DND-41 (cell line): ENCODE results near the gene KRT9.

Source experiments
- ATAC-seq: fragments of 200-7000 bp; cut with Tn5 transposase; 3 replicates; pipeline ENCODE4 v1.9.1; 2021; ENCODE audit warnings: low read depth; ENCODE audit not compliant: insufficient read depth
- DNase-seq: peaks from one replicate; pipeline ENCODE4 v3.0.0-alpha.2; 2020
- H2AFZ ChIP-seq: 2 replicates; pipeline ENCODE4 v1.6.0; 2012; ENCODE audit warnings: low read depth, low read length
- H3K27ac ChIP-seq: 2 replicates; pipeline ENCODE4 v1.5.1; 2012; ENCODE audit warnings: low read length, inconsistent platforms
- H3K27me3 ChIP-seq: fragments of 200-600 bp; sonication (generic); 2 replicates; pipeline ENCODE4 v1.6.0; 2012; ENCODE audit warnings: low read length, mild to moderate bottlenecking, inconsistent platforms; ENCODE audit not compliant: insufficient read depth, poor library complexity
- H3K36me3 ChIP-seq: 2 replicates; pipeline ENCODE4 v1.5.1; 2012; ENCODE audit warnings: low read length, inconsistent platforms; ENCODE audit not compliant: insufficient read depth
- H3K4me1 ChIP-seq: 2 replicates; pipeline ENCODE4 v1.5.1; 2012; ENCODE audit warnings: mild to moderate bottlenecking, low read length; ENCODE audit not compliant: insufficient read depth
- H3K4me2 ChIP-seq: 2 replicates; pipeline ENCODE4 v1.6.0; 2012; ENCODE audit warnings: mild to moderate bottlenecking, moderate library complexity, low read length, inconsistent platforms; ENCODE audit not compliant: insufficient read depth
- H3K4me3 ChIP-seq, 2 experiments: fragments of 200-600 bp in 1 of 2; shearing (Covaris generic) in 1 of 2; 2 replicates each; pipeline ENCODE4 v1.5.1; 2012 to 2016; ENCODE audit warnings: inconsistent platforms in 2 of 2, low read length in 2 of 2, mild to moderate bottlenecking in 2 of 2, low read depth in 1 of 2, moderate library complexity in 1 of 2
- H3K79me2 ChIP-seq: 2 replicates; pipeline ENCODE4 v1.6.0; 2012; ENCODE audit warnings: low read length, inconsistent platforms; ENCODE audit not compliant: insufficient read depth
- H3K9ac ChIP-seq: 2 replicates; pipeline ENCODE4 v1.6.0; 2012; ENCODE audit warnings: low read depth, mild to moderate bottlenecking, inconsistent platforms, low read length, moderate library complexity
- H3K9me3 ChIP-seq: 2 replicates; pipeline ENCODE4 v1.5.1; 2012; ENCODE audit warnings: low read length, moderate library complexity, mild to moderate bottlenecking, inconsistent platforms; ENCODE audit not compliant: insufficient read depth, severe bottlenecking
- H4K20me1 ChIP-seq: 2 replicates; pipeline ENCODE4 v1.6.0; 2012; ENCODE audit warnings: low read length; ENCODE audit not compliant: insufficient read depth
- EZH2 ChIP-seq: IDR thresholded peaks from 3 replicates; pipeline ENCODE4 v1.6.1; 2012; ENCODE audit warnings: borderline replicate concordance, low read depth, mild to moderate bottlenecking, moderate library complexity, low read length, inconsistent platforms; ENCODE audit not compliant: severe bottlenecking
- TF ChIP-seq, protein P1 (sequence below): IDR thresholded peaks from 2 replicates; pipeline ENCODE4 v1.5.1; 2012; ENCODE audit warnings: borderline replicate concordance, low read length, moderate library complexity, mild to moderate bottlenecking; ENCODE audit not compliant: poor library complexity, severe bottlenecking; ENCODE audit errors: extremely low read depth

The KRT9 gene

DNA sequence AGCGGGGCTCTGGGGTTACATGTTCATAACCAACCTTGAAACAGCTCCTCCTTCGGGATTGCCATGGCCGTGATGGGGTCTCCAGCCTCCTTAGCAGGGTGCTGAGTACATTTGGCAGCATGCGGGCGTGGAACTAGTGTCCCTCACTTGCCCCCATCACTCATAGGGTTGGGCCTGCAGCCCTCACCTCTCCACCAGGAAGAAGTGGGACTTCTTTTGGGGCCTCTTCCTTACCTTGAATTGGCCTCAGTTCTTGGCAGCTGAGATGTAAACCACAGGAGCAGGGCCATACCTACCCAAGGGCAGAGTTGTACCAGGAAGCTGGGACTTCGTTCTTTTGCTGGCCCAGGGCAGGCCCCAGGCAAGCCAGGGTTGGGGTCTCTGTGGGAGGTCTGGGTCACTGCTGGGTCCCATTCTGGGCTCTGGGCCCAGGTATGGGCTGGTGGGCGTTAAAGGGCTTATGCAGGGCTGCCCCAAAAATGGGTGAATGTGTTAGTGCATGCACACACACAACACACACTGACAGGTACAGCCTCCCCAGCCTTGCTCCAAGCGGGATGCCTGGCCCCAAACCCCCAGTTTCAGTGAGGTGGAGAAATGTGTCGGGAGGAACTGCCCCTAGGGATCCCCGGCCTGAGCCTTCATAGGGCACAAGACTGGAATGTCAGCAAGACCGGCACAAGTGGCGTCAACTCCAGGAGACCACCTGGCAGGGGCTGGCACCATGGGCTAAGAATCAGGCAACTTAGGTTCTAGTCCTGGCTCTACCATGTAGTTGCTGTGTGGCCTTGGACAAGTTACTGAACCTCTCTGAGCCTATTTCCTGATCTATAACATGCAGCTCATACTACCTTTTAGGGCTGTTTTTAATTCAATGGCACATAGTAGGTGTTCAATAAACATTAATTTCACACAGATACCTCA is 49.3 kb downstream of the KRT9 start:
- Histone ChIP-seq H3K4me3 (no peak overlapping the region), H4K20me1 (peaks cover 2% of the 10 kb centered on the region), H3K9ac (no peak overlapping the region), H3K27me3 (peaks cover 12% of the 10 kb centered on the region), H3K4me2 (no peak overlapping the region), H3K36me3 (no peaks in the 10 kb centered on the region), H2AFZ (no peak overlapping the region), H3K4me1 (no peaks in the 10 kb centered on the region), H3K9me3 (no peaks in the 10 kb centered on the region), H3K79me2 (no peaks in the 10 kb centered on the region), H3K27ac (no peak overlapping the region)
- DNase-seq (no peak), ATAC-seq (no peak)
- TF ChIP-seq, protein P1, sequence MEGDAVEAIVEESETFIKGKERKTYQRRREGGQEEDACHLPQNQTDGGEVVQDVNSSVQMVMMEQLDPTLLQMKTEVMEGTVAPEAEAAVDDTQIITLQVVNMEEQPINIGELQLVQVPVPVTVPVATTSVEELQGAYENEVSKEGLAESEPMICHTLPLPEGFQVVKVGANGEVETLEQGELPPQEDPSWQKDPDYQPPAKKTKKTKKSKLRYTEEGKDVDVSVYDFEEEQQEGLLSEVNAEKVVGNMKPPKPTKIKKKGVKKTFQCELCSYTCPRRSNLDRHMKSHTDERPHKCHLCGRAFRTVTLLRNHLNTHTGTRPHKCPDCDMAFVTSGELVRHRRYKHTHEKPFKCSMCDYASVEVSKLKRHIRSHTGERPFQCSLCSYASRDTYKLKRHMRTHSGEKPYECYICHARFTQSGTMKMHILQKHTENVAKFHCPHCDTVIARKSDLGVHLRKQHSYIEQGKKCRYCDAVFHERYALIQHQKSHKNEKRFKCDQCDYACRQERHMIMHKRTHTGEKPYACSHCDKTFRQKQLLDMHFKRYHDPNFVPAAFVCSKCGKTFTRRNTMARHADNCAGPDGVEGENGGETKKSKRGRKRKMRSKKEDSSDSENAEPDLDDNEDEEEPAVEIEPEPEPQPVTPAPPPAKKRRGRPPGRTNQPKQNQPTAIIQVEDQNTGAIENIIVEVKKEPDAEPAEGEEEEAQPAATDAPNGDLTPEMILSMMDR, result no peak
- TF ChIP-seq EZH2, result no peak

DNA sequence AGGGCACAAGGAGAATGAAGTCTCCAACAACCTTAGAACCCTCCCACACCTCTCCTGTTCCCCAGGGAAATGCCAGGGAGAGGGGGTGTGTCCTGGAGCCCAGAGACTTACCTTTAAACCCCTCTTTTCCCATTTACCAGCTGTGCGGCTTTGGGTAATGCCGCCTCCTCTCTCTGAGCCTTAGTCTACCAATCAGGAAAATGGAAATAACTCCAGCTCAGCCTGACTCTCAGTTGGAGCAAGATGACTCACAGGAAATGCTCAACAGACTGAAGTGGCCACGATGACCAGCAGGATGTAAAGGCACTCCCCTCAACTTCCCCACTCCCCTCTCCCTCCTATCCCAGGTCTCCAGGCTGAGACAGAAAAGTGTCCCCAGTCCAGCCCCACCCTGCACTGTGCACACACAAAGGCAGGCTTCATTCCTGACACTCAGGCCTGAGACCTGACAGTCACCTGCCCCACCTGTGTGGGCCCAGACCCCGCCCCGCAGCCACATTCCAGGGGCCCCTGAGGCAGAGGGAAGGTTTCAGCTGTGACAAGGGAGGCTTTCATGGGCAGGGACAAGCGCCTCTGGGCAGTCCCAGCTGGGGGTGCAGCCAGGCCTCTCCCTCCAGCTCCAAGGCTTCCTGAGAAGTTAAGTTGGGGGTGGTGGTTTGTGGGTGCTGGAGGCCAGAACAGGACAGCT is 50.1 kb downstream of the KRT9 start:
- Histone ChIP-seq H3K4me1 (no peaks in the 10 kb centered on the region), H3K4me2 (no peak overlapping the region), H3K9ac (no peak overlapping the region), H3K36me3 (no peaks in the 10 kb centered on the region), H3K4me3 (no peak overlapping the region), H3K9me3 (no peaks in the 10 kb centered on the region), H4K20me1 (peaks cover 2% of the 10 kb centered on the region), H3K27ac (no peak overlapping the region), H3K79me2 (no peaks in the 10 kb centered on the region), H2AFZ (no peak overlapping the region), H3K27me3 (peaks cover 12% of the 10 kb centered on the region)
- DNase-seq (no peak), ATAC-seq (no peak)
- TF ChIP-seq, protein P1, result no peak
- no peak for TF ChIP-seq EZH2

DNA sequence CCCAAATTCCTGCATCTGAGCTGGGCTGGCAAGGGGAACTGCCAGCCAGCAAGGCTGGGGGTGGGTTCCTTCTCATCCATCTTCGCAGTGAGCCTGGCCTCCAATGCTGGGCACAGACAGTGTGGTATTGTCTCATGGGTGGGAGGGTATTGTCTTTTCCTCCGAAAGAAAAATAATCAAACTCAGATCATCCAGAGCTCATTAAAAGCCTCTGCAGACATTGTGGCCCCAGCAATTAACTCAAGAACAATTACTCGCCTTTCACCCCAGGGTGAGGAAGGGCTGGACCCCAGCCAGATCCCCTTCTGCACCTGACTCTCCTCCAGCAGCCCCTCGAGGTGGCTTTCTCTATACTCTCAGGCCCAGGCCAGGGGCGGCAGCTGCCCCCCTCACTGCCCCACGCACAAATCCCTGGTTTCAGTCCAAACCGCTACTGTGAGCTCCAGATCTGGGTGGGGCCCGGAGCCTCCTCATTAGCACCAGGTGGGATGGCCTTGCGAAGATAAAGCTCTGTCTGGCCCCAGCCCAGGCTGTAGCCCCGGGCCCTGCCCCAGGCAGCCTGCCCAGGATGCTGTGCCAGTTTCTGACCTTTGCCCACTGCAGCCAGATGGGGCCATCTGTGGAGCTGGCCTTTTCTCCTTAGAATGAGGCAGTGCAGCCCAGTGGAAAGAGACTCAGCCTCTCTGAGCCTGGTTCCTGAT is 50.9 kb downstream of the KRT9 start:
- H3K79me2 ChIP-seq, result no peaks in the 10 kb centered on the region
- no peak overlapping the region for H3K9ac ChIP-seq
- no peaks in the 10 kb centered on the region for H3K36me3 ChIP-seq
- H2AFZ ChIP-seq, result no peak overlapping the region
- H3K9me3 ChIP-seq, result no peaks in the 10 kb centered on the region
- ATAC-seq, result no peak
- no peak for DNase-seq
- no peaks in the 10 kb centered on the region for H3K4me1 ChIP-seq
- peaks cover 12% of the 10 kb centered on the region for H3K27me3 ChIP-seq
- peaks cover 2% of the 10 kb centered on the region for H4K20me1 ChIP-seq
- no peak overlapping the region for H3K4me3 ChIP-seq
- H3K27ac ChIP-seq, result no peak overlapping the region
- H3K4me2 ChIP-seq, result no peak overlapping the region
- TF ChIP-seq, protein P1, result no peak
- TF ChIP-seq EZH2, result no peak
